HG03280 (cell line): ENCODE results near the gene RAD54L.
"Not testable (repeated sequence)": the region's sequence is repeated elsewhere in the genome, so short reads cannot be mapped to it uniquely, and the experiment has no call there.

Experiments used
- ATAC-seq: cut with Tn5 transposase; IDR thresholded peaks from one replicate; pipeline ENCODE4 v1.9.1; 2021; ENCODE audit warnings: mild to moderate bottlenecking, moderate library complexity; ENCODE audit not compliant: unreplicated experiment

Gene RAD54L

GRCh38 chr1:46317323-46317722, 69.8 kb downstream of the RAD54L start:
- ATAC-seq: no peak

GRCh38 chr1:46319301-46319700, 71.7 kb downstream of the RAD54L start:
- not testable (repeated sequence) for ATAC-seq

GRCh38 chr1:46319960-46320914, 72.7 kb downstream of the RAD54L start:
- not testable (repeated sequence) for ATAC-seq

GRCh38 chr1:46322191-46322590, 74.6 kb downstream of the RAD54L start:
- ATAC-seq: not testable (repeated sequence)

- not testable (repeated sequence) for ATAC-seq
Observed at GRCh38 chr1:46325285-46326076, 77.9 kb downstream of the RAD54L start.
